HG03521 (cell line): ENCODE measurements around the gene AEBP1.

Experiments used
- ATAC-seq: cut with Tn5 transposase; IDR thresholded peaks from one replicate; pipeline ENCODE4 v1.9.1; 2021; ENCODE audit warnings: mild to moderate bottlenecking, moderate library complexity; ENCODE audit not compliant: unreplicated experiment

The AEBP1 gene

DNA sequence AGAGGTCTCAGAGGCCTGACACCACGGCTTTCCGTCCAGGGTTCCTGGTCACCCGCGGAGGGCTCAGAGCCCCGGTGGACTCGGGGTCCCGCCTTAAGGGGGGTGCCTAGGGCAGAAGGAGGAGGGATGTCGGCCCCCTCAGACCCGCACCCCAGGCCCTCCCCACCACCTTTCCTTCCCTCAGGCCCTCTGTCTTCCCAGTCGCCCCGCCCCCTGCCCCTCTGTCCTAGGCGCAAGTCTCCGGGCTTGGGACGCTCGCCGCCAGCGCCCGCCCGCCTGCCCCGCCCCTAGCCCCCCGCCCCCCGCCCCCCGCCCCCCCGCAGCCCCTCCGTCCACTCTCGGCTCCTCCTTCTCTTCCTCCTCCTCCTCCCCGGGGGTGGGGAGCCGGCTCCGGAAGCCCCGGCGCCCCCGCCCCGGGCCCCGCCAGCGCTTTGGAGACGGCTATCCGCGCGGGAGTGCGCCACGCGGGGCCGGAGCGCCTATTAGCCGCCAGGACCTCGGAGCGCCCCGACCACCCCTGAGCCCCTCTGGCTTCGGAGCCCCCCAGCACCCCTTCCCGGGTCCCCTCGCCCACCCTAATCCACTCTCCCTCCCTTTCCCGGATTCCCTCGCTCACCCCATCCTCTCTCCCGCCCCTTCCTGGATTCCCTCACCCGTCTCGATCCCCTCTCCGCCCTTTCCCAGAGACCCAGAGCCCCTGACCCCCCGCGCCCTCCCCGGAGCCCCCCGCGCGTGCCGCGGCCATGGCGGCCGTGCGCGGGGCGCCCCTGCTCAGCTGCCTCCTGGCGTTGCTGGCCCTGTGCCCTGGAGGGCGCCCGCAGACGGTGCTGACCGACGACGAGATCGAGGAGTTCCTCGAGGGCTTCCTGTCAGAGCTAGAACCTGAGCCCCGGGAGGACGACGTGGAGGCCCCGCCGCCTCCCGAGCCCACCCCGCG lies at the start of gene AEBP1:
Gene AEBP1, plus strand, starts transcription at position 423 of the 937 bp plus-strand sequence. Its CDS starts 321 bp downstream, at position 744.
- ATAC-seq: no peak

DNA sequence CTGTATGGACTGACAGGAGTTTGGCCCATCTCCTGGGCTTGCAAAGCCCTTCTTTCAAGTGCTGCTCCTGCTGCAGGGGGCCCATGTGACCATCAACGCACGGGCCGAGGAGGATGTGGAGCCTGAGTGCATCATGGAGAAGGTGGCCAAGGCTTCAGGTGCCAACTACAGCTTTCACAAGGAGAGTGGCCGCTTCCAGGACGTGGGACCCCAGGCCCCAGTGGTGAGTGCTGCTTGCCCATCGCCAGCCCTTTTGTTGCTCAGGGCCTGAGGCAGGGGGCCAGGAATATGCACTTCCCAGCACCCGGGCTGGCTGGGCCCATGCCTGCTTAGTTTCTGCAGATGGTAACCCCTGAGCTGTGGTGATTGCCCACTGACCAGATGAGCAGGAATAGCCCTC lies 47.5 kb upstream of the AEBP1 start:
- no peak for ATAC-seq

DNA sequence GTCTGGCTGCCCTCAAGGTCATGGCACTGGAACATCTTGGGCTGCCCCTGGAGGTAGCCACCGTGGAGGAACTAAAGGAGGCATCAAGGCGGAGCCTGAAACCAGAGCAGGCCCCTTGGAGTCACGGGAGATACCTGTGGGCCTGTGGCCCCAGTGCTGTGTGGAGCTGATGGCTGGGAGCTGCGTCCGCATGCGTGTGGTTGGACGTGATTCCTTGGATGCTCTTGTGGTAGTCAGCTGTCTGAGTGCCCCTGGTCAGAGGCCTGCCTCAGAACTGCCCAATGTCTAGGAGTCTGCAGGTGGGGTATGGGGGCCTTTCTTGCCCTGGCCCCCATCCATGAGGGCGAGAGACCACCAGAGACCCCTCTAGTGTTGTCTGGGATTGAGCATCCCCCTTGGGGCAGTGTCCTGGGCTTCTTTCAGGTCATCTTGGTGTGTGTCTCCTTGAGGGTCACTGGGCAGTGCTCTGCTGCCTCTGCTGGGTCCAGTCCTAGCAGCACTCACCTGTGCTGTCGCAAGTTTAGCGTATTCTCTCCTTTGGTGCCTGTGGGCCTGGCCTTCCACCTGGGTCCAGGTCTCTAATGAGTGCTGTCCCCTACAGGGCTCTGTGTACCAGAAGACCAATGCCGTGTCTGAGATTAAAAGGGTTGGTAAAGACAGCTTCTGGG lies 46.8 kb upstream of the AEBP1 start:
- no peak for ATAC-seq

DNA sequence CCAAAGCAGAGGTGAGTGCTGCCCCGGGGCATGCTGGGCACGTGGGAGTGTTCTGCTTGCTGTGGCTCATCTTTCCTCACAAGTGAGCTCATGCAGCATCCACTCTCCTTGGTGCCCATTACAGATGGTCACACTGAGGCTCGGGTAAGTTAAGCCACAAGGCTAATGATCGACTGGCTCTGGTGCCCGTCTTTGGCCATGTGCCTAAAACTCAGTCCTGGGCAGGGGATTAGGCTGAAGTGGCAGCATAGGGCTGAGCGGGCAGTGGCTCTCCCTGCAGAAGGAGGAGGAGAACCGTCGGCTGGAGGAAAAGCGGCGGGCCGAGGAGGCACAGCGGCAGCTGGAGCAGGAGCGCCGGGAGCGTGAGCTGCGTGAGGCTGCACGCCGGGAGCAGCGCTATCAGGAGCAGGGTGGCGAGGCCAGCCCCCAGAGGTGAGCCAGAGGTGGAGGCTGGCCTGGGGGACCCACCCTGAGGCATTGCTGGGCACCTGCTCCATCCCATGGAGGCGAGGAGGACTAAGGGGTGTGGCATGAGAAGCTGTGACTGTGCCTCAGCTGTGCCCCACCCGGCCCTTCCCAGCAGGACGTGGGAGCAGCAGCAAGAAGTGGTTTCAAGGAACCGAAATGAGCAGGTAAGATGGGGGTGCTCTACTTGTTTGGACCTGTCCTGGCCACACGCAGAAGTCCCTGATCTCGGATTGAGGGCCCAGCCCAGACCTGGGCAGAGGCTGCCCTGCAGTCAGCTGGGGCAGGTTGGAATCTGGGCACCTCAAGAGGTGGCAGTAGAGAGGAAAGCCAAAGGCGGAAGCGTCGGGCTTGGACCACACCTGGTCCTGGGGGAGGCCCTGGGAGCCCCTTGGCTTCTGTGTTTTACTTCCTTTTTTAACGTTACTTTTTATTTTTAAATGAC lies 46.0 kb upstream of the AEBP1 start:
- ATAC-seq: no peak

- ATAC-seq: no peak
These were observed 45.4 kb upstream of the AEBP1 start for GRCh38 chr7:44058759-44059218.

GRCh38 chr7:44059219-44060090 lies 44.7 kb upstream of the AEBP1 start:
- peak; percentile 59 for ATAC-seq

GRCh38 chr7:44060091-44060947 lies 43.8 kb upstream of the AEBP1 start:
- ATAC-seq: no peak

GRCh38 chr7:44060948-44061644 lies 43.0 kb upstream of the AEBP1 start:
- no peak for ATAC-seq

- ATAC-seq: no peak
These were observed 42.4 kb upstream of the AEBP1 start for GRCh38 chr7:44061645-44062179.

DNA sequence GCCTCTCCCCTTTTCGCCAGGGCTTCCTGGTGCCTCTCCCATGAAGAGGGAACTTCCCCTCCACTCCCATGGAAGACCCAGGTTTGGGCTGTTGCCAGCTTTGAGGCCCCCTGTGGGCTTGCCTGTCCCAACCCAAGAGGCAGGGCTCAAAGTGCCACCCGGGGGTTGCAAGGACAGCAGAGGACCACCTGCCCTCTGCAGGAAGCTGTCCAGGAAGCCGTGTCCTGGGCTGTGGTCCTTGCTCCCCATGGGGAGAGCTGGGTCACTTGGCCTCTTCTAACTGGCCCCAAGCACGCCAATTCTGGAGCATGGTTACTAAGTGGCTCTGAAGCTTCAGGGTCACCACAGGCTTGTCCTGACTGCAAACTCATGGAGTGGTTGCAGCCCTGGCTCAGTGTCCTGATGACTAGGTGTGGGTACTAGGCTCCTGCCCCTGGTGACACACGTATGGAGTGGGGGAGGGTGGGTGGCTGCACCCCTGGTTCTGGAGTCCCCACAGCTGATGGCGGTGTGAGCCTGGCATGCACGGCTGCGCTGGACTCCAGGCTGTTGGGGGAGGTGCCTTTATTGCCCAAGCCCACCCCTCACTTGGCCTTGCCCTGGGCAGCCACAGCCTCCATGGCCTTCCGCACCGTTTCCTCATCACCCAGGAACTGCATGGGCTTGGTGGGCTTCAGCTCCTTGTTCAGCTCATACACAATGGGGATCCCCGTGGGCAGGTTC lies 41.8 kb upstream of the AEBP1 start:
- no peak for ATAC-seq

- ATAC-seq: no peak
These were observed 41.2 kb upstream of the AEBP1 start for GRCh38 chr7:44062903-44063295.

- no peak for ATAC-seq
These were observed 40.6 kb upstream of the AEBP1 start for GRCh38 chr7:44063547-44063893.

DNA sequence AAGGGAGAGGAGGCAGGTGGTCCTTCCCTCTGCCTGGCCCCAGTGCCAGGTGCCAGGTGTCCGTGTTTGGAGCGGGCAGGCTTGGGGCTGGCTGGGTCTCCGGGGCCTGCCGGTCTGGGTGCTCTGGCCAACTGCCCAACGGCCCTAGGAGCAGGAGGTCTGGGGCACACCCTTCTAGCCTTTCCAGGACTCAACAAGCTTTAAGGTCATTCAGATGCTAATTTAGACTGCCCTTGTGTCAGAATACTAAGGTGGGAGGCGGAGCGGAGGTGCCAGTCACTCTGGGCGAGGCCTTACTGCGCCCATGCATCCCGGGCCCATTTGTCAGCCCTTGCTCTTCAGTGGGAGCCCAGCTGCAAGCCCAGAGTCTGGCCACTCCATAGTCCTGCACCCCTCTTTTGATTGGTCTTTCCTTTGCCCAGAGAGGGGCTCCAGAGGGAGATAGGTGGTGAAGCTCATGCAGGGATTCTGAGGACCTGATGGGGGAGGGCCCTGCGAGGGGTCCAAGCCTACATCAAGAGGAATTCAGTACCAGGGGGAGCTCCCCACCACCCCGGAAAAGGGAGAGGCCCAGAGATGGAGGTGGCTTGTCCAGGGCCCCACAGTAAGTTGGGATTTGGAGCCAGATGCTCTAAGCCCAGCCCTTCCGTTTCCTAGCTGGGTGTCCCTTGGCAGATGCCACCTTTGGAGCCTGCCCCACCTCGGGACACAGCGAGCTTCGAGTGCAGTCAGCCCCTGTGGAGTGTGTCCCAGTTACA lies 40.1 kb upstream of the AEBP1 start:
- no peak for ATAC-seq

GRCh38 chr7:44064791-44065430 lies 39.2 kb upstream of the AEBP1 start:
- no peak for ATAC-seq

GRCh38 chr7:44065431-44066110 lies 38.6 kb upstream of the AEBP1 start, which contains the start of gene PGAM2:
Gene PGAM2 (minus strand): TSS chr7:44065567. CDS start chr7:44065529, 38 bp downstream.
- ATAC-seq: no peak

- no peak for ATAC-seq
These were observed 38.1 kb upstream of the AEBP1 start for GRCh38 chr7:44066111-44066460.
